SK-N-SH (cell line): ENCODE results near the gene GYG1. TPM values are rescaled to one million over a fixed set of nuclear protein-coding genes. Genes with fewer than 3 reads are reported as not detected.

Source experiments
- CTCF ChIA-PET: fragments of 300-600, 350-600 bp; formaldehyde crosslinking; extraction: SDS; loops from one replicate; lab custom pipeline; 2021; lab: Yijun Ruan, JAX
- POLR2A ChIA-PET: fragments of 350-600 bp; sonication (Branson Sonifier 250); formaldehyde crosslinking; extraction: SDS; loops from one replicate; lab custom pipeline; 2020; ENCODE audit warnings: antibody characterized with exemption, inconsistent platforms; lab: Yijun Ruan, JAX
- DNase-seq: peaks from one replicate; pipeline ENCODE4 v3.0.0; 2012
- H2AFZ ChIP-seq: fragments of 200-600 bp; sonication (generic); 2 replicates; pipeline ENCODE4 v1.8.1; 2016; ENCODE audit warnings: antibody characterized with exemption, mild to moderate bottlenecking, low read depth
- H3F3A ChIP-seq: fragments of 200-600 bp; sonication (generic); replicated peaks from 2 replicates; pipeline ENCODE3; 2016; ENCODE audit warnings: antibody characterized with exemption, mild to moderate bottlenecking; ENCODE audit not compliant: insufficient read depth
- H3K27ac ChIP-seq, 2 experiments: fragments of 200-500 bp in 1 of 2; fragments of 200-600 bp in 1 of 2; sonication (Bioruptor generic) in 1 of 2; sonication (generic), shearing (Covaris generic) in 1 of 2; 2 replicates each; pipeline versions ENCODE4 v1.5.1 to v1.6.1; 2014 to 2016; ENCODE audit warnings: low read depth in 2 of 2, inconsistent platforms in 1 of 2, low read length in 1 of 2, mild to moderate bottlenecking in 1 of 2, mixed read lengths in 1 of 2
- H3K27me3 ChIP-seq: fragments of 200-600 bp; sonication (generic), shearing (Covaris generic); 2 replicates; pipeline ENCODE4 v1.6.1; 2016; ENCODE audit warnings: mixed run types; ENCODE audit not compliant: insufficient read depth
- H3K36me3 ChIP-seq, 2 experiments: fragments of 200-500 bp in 1 of 2; fragments of 200-600 bp in 1 of 2; sonication (Bioruptor generic) in 1 of 2; sonication (generic) in 1 of 2; replicated peaks in 1 of 2; 2 replicates each; pipeline versions ENCODE3 to v1.5.1; 2014 to 2016; ENCODE audit warnings: low read length in 1 of 2, mild to moderate bottlenecking in 1 of 2; ENCODE audit not compliant: insufficient read depth in 2 of 2, control insufficient read depth in 1 of 2
- H3K4me1 ChIP-seq, 2 experiments: fragments of 200-500 bp in 1 of 2; fragments of 200-600 bp in 1 of 2; sonication (Bioruptor generic) in 1 of 2; sonication (generic), shearing (Covaris generic) in 1 of 2; 2 replicates each; pipeline versions ENCODE4 v1.5.1 to v1.6.1; 2014 to 2016; ENCODE audit warnings: low read depth in 1 of 2, low read length in 1 of 2, mixed run types in 1 of 2; ENCODE audit not compliant: insufficient read depth in 2 of 2, control insufficient read depth in 1 of 2
- H3K4me2 ChIP-seq: fragments of 200-600 bp; sonication (generic), shearing (Covaris generic); 2 replicates; pipeline ENCODE4 v1.6.1; 2017; ENCODE audit warnings: mixed run types
- H3K4me3 ChIP-seq, 2 experiments: fragments of 200-500 bp in 1 of 2; fragments of 200-600 bp in 1 of 2; sonication (Bioruptor generic) in 1 of 2; sonication (generic), shearing (Covaris generic) in 1 of 2; 2 replicates each; pipeline versions ENCODE4 v1.5.1 to v1.8.1; 2014 to 2016; ENCODE audit warnings: low read depth in 2 of 2, inconsistent platforms in 1 of 2, low read length in 1 of 2, mild to moderate bottlenecking in 1 of 2, mixed read lengths in 1 of 2, moderate library complexity in 1 of 2
- H3K79me2 ChIP-seq: fragments of 200-600 bp; sonication (generic); 2 replicates; pipeline ENCODE4 v1.8.1; 2017; ENCODE audit warnings: mild to moderate bottlenecking; ENCODE audit not compliant: insufficient read depth
- H3K9ac ChIP-seq: fragments of 200-600 bp; sonication (generic); 2 replicates; pipeline ENCODE4 v1.6.1; 2017; ENCODE audit warnings: mixed run types
- H3K9me2 ChIP-seq: fragments of 200-600 bp; sonication (generic); 2 replicates; pipeline ENCODE4 v1.6.1; 2017; ENCODE audit warnings: mixed run types
- H3K9me3 ChIP-seq: fragments of 200-600 bp; sonication (generic); 2 replicates; pipeline ENCODE4 v1.6.1; 2017; ENCODE audit warnings: mixed run types, mild to moderate bottlenecking, moderate library complexity
- H4K20me1 ChIP-seq: fragments of 200-600 bp; sonication (generic); 2 replicates; pipeline ENCODE4 v1.6.1; 2017; ENCODE audit warnings: mild to moderate bottlenecking, mixed run types; ENCODE audit not compliant: insufficient read depth
- ELF1 ChIP-seq: IDR thresholded peaks from 2 replicates; pipeline ENCODE4 v1.4.0; 2012
- FOSL2 ChIP-seq: IDR thresholded peaks from 2 replicates; pipeline ENCODE4 v1.4.0; 2012; ENCODE audit warnings: low read depth, mild to moderate bottlenecking, moderate library complexity, borderline replicate concordance
- FOXJ3 ChIP-seq: sonication (generic); formaldehyde crosslinking; IDR thresholded peaks from 2 replicates; pipeline ENCODE4 v1.5.1; 2020; ENCODE audit warnings: mild to moderate bottlenecking, missing genetic modification reagents
- FOXM1 ChIP-seq: IDR thresholded peaks from 2 replicates; pipeline ENCODE4 v1.4.0; 2012; ENCODE audit warnings: low read depth, mild to moderate bottlenecking
- GABPA ChIP-seq: IDR thresholded peaks from 2 replicates; pipeline ENCODE4 v1.4.0; 2012; ENCODE audit warnings: low read depth, mild to moderate bottlenecking
- IRF3 ChIP-seq: fragments of 150-350 bp; IDR thresholded peaks from 2 replicates; pipeline ENCODE4 v1.6.1; 2016; ENCODE audit warnings: mild to moderate bottlenecking, low read depth, low read length
- MEF2A ChIP-seq: IDR thresholded peaks from 2 replicates; pipeline ENCODE4 v1.4.0; 2012; ENCODE audit warnings: low read depth, borderline replicate concordance
- MXI1 ChIP-seq: IDR thresholded peaks from 2 replicates; pipeline ENCODE4 v1.6.1; 2012; ENCODE audit warnings: mild to moderate bottlenecking, low read depth, low read length, improper control_type of control experiment
- NRF1 ChIP-seq: IDR thresholded peaks from 2 replicates; pipeline ENCODE4 v1.6.1; 2012; ENCODE audit warnings: low read depth, mild to moderate bottlenecking, low read length
- POLR2AphosphoS5 ChIP-seq: IDR thresholded peaks from 2 replicates; pipeline ENCODE4 v1.6.1; 2012; ENCODE audit warnings: low read depth, low read length
- RAD21 ChIP-seq: IDR thresholded peaks from 2 replicates; pipeline ENCODE4 v1.6.1; 2012; ENCODE audit warnings: mild to moderate bottlenecking, low read length
- RCOR1 ChIP-seq: fragments of 150-350 bp; IDR thresholded peaks from 2 replicates; pipeline ENCODE4 v1.6.1; 2017; ENCODE audit warnings: antibody characterized with exemption, low read length
- RFX5 ChIP-seq: IDR thresholded peaks from 2 replicates; pipeline ENCODE4 v1.6.1; 2012; ENCODE audit warnings: mild to moderate bottlenecking, improper control_type of control experiment, low read length
- RXRA ChIP-seq: IDR thresholded peaks from 2 replicates; pipeline ENCODE4 v1.4.0; 2012; ENCODE audit warnings: low read depth, mild to moderate bottlenecking, borderline replicate concordance
- SMC3 ChIP-seq: IDR thresholded peaks from 2 replicates; pipeline ENCODE4 v1.6.1; 2012; ENCODE audit warnings: low read depth, low read length, improper control_type of control experiment
- TAF1 ChIP-seq: IDR thresholded peaks from 2 replicates; pipeline ENCODE4 v1.6.1; 2012; ENCODE audit warnings: low read depth, mild to moderate bottlenecking, low read length, moderate library complexity, borderline replicate concordance
- TEAD4 ChIP-seq: IDR thresholded peaks from 2 replicates; pipeline ENCODE4 v1.4.0; 2012; ENCODE audit warnings: mild to moderate bottlenecking, borderline replicate concordance; ENCODE audit not compliant: insufficient read depth
- USF2 ChIP-seq: fragments of 150-350 bp; IDR thresholded peaks from 2 replicates; pipeline ENCODE4 v1.6.1; 2017; ENCODE audit warnings: antibody characterized with exemption, low read length, low read depth, borderline replicate concordance
- YY1 ChIP-seq: IDR thresholded peaks from 2 replicates; pipeline ENCODE4 v1.4.0; 2012; ENCODE audit warnings: low read depth, mild to moderate bottlenecking
- WGBS: methylation state at CpG from one replicate; pipeline ENCODE4 v1.1.6; 2017; ENCODE audit warnings: low lambda C conversion rate; 5-methylcytosine and 5-hydroxymethylcytosine counted together
- polyA plus RNA-seq, 3 experiments: library from polyadenylated mRNA; depleted of rRNA; stranded (reverse); fragments of >200 nt; gene quantifications; 2 replicates each; pipeline ENCODE4 v1.2.3, GENCODE V29; 2012
- TF ChIP-seq, protein P1 (sequence below): IDR thresholded peaks from 2 replicates; pipeline ENCODE4 v1.4.0; 2012; ENCODE audit warnings: low read depth
- TF ChIP-seq, protein P2 (sequence below): IDR thresholded peaks from 2 replicates; pipeline ENCODE4; 2012
- TF ChIP-seq, protein P3 (sequence below): IDR thresholded peaks from 2 replicates; pipeline ENCODE4 v1.6.1; 2012; ENCODE audit warnings: mild to moderate bottlenecking, low read depth, low read length, moderate library complexity

Gene GYG1
- polyA plus RNA-seq, 1 of the 3 experiments (the other 2 are of a cell fraction), result 16.8 TPM

GRCh38 chr3:149020839-149021252 lies 29.5 kb downstream of the GYG1 start:
- Histone ChIP-seq H3K27me3 (no peaks in the 10 kb centered on the region), H3K9me3 (peaks cover 8% of the 10 kb centered on the region; the same call in 1 of the 2 replicates), H3K4me2 (no peak overlapping the region), H4K20me1 (no peaks in the 10 kb centered on the region), H3K36me3 (peaks cover 20 to 24% of the 10 kb centered on the region in 2 experiments), H3K4me1 (peaks cover 0 to 41% of the 10 kb centered on the region in 2 experiments; a peak in 2 of 4 replicates), H3F3A (peaks cover 26% of the 10 kb centered on the region), H2AFZ (no peak overlapping the region), H3K79me2 (no peaks in the 10 kb centered on the region), H3K4me3 (no peak overlapping the region), H3K9ac (no peak overlapping the region), H3K27ac (no peak overlapping the region), H3K9me2 (no peaks in the 10 kb centered on the region)
- DNase-seq, result no peak
- WGBS, result 74% methylated on average over 4 of the region's 4 CpGs
- ChIA-PET POLR2A (no interaction called here), CTCF (interaction anchor here (0.9 kb wide), 1 partner anchor 99 kb away, joined by 3 read pairs; no protein-coding TSS in a partner anchor)
- no peak for TF ChIP-seq ELF1
- no peak for TF ChIP-seq GABPA
- TF ChIP-seq YY1, result no peak
- TF ChIP-seq MEF2A, result no peak
- no peak for TF ChIP-seq NRF1
- no peak for TF ChIP-seq TAF1
- no peak for TF ChIP-seq SMC3
- TF ChIP-seq, protein P1, sequence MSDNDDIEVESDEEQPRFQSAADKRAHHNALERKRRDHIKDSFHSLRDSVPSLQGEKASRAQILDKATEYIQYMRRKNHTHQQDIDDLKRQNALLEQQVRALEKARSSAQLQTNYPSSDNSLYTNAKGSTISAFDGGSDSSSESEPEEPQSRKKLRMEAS, result no peak
- no peak for TF ChIP-seq POLR2AphosphoS5

DNA sequence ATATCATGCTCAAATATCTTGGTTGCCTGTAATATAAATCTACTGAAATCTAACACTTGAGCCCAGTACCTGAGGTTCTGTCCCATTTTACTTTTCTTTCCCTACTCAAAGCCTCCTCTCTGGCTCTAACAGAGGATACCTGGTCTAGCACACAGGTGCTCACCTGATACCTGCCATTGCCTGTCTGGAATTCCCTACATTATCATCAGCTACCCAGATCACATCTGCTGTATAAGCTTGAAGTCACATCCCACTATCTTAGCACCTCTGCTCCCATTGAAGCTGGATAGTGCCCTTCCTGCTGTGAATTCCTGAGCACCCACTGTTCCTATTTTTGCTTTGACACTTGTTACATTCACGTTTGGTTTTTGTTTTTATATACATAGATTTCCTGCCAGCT lies 30.5 kb downstream of the GYG1 start:
- POLR2A ChIA-PET, result no interaction called here
- no peak overlapping the region for H3K4me3 ChIP-seq
- H2AFZ ChIP-seq, result no peak overlapping the region
- no peak overlapping the region for H3K27ac ChIP-seq
- H3K27me3 ChIP-seq, result no peaks in the 10 kb centered on the region
- no peaks in the 10 kb centered on the region for H4K20me1 ChIP-seq
- H3F3A ChIP-seq, result peaks cover 17% of the 10 kb centered on the region
- DNase-seq, result no peak
- H3K4me2 ChIP-seq, result no peak overlapping the region
- no peak overlapping the region for H3K9ac ChIP-seq
- H3K9me2 ChIP-seq, result no peaks in the 10 kb centered on the region
- peaks cover 0 to 34% of the 10 kb centered on the region in 2 experiments; a peak in 2 of 4 replicates for H3K4me1 ChIP-seq
- no peaks in the 10 kb centered on the region for H3K79me2 ChIP-seq
- H3K36me3 ChIP-seq, result peaks cover 24 to 33% of the 10 kb centered on the region in 2 experiments
- 79% methylated on average over 1 of the region's 1 CpG for WGBS
- H3K9me3 ChIP-seq, result peaks cover 8% of the 10 kb centered on the region; the same call in 1 of the 2 replicates
- CTCF ChIA-PET, result no interaction called here
- no peak for TF ChIP-seq RCOR1
- no peak for TF ChIP-seq RAD21
- TF ChIP-seq FOXJ3 (CRISPR knock-in tag), result no peak
- TF ChIP-seq YY1, result no peak
- TF ChIP-seq RXRA, result no peak
- no peak for TF ChIP-seq MXI1
- TF ChIP-seq GABPA, result no peak
- no peak for TF ChIP-seq USF2
- no peak for TF ChIP-seq FOSL2
- TF ChIP-seq IRF3, result no peak
- TF ChIP-seq ELF1, result no peak
- TF ChIP-seq RFX5, result no peak
- no peak for TF ChIP-seq FOXM1
- TF ChIP-seq, protein P2, sequence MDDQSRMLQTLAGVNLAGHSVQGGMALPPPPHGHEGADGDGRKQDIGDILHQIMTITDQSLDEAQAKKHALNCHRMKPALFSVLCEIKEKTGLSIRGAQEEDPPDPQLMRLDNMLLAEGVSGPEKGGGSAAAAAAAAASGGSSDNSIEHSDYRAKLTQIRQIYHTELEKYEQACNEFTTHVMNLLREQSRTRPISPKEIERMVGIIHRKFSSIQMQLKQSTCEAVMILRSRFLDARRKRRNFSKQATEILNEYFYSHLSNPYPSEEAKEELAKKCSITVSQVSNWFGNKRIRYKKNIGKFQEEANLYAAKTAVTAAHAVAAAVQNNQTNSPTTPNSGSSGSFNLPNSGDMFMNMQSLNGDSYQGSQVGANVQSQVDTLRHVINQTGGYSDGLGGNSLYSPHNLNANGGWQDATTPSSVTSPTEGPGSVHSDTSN, result no peak
- no peak for TF ChIP-seq TEAD4
- no peak for TF ChIP-seq NRF1
- TF ChIP-seq, protein P3, sequence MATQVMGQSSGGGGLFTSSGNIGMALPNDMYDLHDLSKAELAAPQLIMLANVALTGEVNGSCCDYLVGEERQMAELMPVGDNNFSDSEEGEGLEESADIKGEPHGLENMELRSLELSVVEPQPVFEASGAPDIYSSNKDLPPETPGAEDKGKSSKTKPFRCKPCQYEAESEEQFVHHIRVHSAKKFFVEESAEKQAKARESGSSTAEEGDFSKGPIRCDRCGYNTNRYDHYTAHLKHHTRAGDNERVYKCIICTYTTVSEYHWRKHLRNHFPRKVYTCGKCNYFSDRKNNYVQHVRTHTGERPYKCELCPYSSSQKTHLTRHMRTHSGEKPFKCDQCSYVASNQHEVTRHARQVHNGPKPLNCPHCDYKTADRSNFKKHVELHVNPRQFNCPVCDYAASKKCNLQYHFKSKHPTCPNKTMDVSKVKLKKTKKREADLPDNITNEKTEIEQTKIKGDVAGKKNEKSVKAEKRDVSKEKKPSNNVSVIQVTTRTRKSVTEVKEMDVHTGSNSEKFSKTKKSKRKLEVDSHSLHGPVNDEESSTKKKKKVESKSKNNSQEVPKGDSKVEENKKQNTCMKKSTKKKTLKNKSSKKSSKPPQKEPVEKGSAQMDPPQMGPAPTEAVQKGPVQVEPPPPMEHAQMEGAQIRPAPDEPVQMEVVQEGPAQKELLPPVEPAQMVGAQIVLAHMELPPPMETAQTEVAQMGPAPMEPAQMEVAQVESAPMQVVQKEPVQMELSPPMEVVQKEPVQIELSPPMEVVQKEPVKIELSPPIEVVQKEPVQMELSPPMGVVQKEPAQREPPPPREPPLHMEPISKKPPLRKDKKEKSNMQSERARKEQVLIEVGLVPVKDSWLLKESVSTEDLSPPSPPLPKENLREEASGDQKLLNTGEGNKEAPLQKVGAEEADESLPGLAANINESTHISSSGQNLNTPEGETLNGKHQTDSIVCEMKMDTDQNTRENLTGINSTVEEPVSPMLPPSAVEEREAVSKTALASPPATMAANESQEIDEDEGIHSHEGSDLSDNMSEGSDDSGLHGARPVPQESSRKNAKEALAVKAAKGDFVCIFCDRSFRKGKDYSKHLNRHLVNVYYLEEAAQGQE, result no peak
